Psoas muscle (tissue), 8 donors: ENCODE data around the gene SLC25A6. TPM values are rescaled to one million over a fixed set of nuclear protein-coding genes. Genes with fewer than 3 reads are reported as not detected.

ENCODE experiments used
- ATAC-seq, 4 donors: fragments of 200-7000 bp; cut with Tn5 transposase; one replicate each; pipeline ENCODE4 v1.9.1; 2020; ENCODE audit warnings: moderate library complexity in 3 of 4, mild to moderate bottlenecking in 2 of 4
- DNase-seq, 2 donors: peaks; one replicate each; pipeline ENCODE4 v3.0.0-alpha.2; 2020
- H3K27ac ChIP-seq: fragments of 200-600 bp; one replicate; pipeline ENCODE4 v1.8.0; 2022
- H3K27me3 ChIP-seq, 3 donors: fragments of 200-600 bp in 1 of 3; one replicate each; pipeline versions ENCODE4 v1.6.1 to v1.8.0; 2013 to 2022; ENCODE audit warnings: low read length in 2 of 3, mild to moderate bottlenecking in 2 of 3, moderate library complexity in 1 of 3; ENCODE audit not compliant: insufficient read depth in 3 of 3
- H3K36me3 ChIP-seq, 2 donors: fragments of 200-600 bp in 1 of 2; one replicate each; pipeline versions ENCODE4 v1.6.1 to v1.8.0; 2013 to 2022; ENCODE audit warnings: low read depth in 1 of 2, mild to moderate bottlenecking in 1 of 2, moderate library complexity in 1 of 2; ENCODE audit not compliant: insufficient read depth in 1 of 2
- H3K4me1 ChIP-seq: fragments of 200-600 bp; one replicate; pipeline ENCODE4 v1.8.0; 2022
- H3K4me3 ChIP-seq: fragments of 200-600 bp; one replicate; pipeline ENCODE4 v1.8.0; 2022; ENCODE audit warnings: mild to moderate bottlenecking
- H3K9me3 ChIP-seq: fragments of 200-600 bp; one replicate; pipeline ENCODE4 v1.8.0; 2022
- WGBS, 3 donors: extraction: QIAGEN DNeasy Blood & Tissue Kit; methylation state at CpG; one replicate each; pipeline versions ENCODE4 v1.1.6 to v1.1.7; 2013; 5-methylcytosine and 5-hydroxymethylcytosine counted together
- intact Hi-C, 2 donors: fragments of 100-400 bp; cut with DNase I; formaldehyde crosslinking; loops; one replicate each; pipeline versions ENCODE4 v1.11.0 to v1.14.2; 2022
- polyA plus RNA-seq, 3 donors: library from polyadenylated mRNA; stranded (reverse); fragments of 200-250 nt; gene quantifications; one replicate each; pipeline ENCODE4 v1.2.3, GENCODE V29; 2013
- total RNA-seq, 4 donors: library from RNA; stranded (reverse); fragmentation: NEBNext Ultra II Directional in 2 of 4; extraction: Animal tissue kit (Norgen Biotek cat#: 25700) in 2 of 4; gene quantifications; one replicate each; pipeline versions ENCODE4 v1.2.1 to v1.2.4, GENCODE V29; 2021 to 2023
- TF ChIP-seq, protein P1 (sequence below): fragments of 200-600 bp; IDR thresholded peaks from one replicate; pipeline ENCODE4 v1.8.0; 2022; ENCODE audit warnings: antibody characterized with exemption
- donor health status: healthy with polysubstance abuse.
- donor health status: DM: no; HTN: no; CAD: no; lungs with moderate emphysema.
- donor health status: Bipolar disorder and iron deficiency.
- donor health status: healthy.
- donor health status: DM: yes; HTN: yes; CAD: no.
- donor health status: DM: no; HTN: no; CAD: no.
- donor health status: DM: no; HTN: no; CAD: no.
- donor health status: DM: yes; HTN: yes; CAD: no.

Gene SLC25A6
- total and polyA plus RNA-seq, 7 donors: 48.4 to 189 (median 83.0) TPM

DNA sequence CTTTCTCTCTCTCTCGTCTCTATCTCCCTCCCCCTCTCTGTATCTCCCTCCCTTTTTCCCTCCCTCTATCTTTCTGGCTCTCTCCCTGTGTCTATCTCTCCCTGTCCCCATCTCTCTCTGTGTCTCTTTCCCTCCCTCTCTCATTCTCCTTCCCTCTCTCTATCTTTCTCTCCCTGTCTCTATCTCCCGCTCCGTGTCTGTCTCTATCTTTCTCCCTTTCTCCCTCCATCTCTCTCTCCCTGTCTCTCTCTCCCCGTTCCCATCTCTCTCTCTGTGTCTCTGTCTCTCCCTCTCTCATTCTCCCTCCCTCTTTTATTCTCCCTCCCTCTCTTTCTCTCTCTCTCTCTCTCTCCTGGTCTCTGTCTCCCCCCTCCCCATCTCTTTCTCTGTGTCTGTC is 32.4 kb downstream of the SLC25A6 start:
- H3K36me3 ChIP-seq: peaks cover 0 to 18% of the 10 kb centered on the region in 2 donors
- intact Hi-C loops: no loop called here
- H3K27ac ChIP-seq: no peak overlapping the region
- H3K9me3 ChIP-seq: no peaks in the 10 kb centered on the region
- no peaks in the 10 kb centered on the region for H3K4me1 ChIP-seq
- 69 to 80% (median 71%) methylated on average over 4 of the region's 4 CpGs for WGBS, 3 donors
- ATAC-seq: no peak
- TF ChIP-seq, protein P1, sequence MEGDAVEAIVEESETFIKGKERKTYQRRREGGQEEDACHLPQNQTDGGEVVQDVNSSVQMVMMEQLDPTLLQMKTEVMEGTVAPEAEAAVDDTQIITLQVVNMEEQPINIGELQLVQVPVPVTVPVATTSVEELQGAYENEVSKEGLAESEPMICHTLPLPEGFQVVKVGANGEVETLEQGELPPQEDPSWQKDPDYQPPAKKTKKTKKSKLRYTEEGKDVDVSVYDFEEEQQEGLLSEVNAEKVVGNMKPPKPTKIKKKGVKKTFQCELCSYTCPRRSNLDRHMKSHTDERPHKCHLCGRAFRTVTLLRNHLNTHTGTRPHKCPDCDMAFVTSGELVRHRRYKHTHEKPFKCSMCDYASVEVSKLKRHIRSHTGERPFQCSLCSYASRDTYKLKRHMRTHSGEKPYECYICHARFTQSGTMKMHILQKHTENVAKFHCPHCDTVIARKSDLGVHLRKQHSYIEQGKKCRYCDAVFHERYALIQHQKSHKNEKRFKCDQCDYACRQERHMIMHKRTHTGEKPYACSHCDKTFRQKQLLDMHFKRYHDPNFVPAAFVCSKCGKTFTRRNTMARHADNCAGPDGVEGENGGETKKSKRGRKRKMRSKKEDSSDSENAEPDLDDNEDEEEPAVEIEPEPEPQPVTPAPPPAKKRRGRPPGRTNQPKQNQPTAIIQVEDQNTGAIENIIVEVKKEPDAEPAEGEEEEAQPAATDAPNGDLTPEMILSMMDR: no peak
- no peak overlapping the region for H3K4me3 ChIP-seq
- H3K27me3 ChIP-seq: no peaks in the 10 kb centered on the region
- DNase-seq: no peak

DNA sequence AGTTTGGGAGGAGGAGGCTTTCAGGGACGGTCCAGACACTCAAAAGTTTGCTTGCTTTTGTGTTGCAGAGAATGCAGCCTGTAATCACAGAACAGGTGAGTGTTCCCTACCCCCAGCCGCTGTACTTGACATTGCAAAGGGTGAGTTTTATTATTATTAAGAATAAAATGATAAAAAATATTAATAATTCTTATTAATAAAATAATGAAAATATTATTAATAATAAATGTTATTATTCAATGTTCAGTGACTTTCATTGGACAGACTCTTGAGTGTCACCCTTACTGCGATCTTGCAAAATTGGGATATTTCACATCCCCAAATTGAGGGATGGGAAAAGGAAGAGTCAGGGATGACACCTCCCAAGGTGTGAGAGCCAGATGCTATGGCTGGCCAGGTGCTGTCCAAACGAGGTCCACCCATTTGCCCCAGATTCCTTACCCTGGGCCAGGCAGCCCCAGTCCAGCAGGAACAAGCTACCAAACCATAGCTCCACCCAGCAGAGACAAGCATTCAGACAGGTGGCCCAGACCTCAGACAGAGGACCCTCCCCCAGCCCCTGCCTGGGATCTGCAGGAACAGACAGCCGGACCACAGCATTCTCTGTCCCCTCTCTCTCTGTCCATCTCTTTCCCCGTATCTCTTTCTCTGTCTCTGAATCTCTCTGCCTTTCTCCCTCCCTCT is 33.0 kb downstream of the SLC25A6 start:
- TF ChIP-seq, protein P1: no peak
- ATAC-seq (no peak), DNase-seq (peak in 1 of 2 donors; percentile 28)
- intact Hi-C loops: no loop called here
- Histone ChIP-seq H3K27ac (no peak overlapping the region), H3K9me3 (no peaks in the 10 kb centered on the region), H3K36me3 (peaks cover 0 to 13% of the 10 kb centered on the region in 2 donors), H3K4me3 (no peak overlapping the region), H3K27me3 (no peaks in the 10 kb centered on the region), H3K4me1 (no peaks in the 10 kb centered on the region)
- 80 to 81% (median 80%) methylated on average over 6 of the region's 6 CpGs for WGBS, 3 donors

DNA sequence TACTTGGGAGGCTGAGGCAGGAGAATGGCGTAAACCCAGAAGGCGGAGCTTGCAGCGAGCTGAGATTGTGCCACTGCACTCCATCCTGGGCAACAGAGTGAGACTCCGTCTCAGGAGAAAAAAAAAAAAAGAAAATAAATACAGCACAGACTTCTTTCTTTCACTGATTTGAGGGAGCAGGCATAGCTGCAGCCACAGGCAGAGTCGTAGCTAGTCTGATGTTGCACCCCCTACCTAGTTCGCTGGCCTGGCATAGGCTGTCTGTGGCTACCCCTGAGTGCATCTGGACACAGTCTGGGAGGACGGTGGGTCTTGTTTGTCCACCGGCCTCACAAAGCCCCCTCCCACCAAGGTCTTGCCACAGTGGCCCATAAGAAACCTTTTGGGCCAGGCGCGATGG is 33.9 kb downstream of the SLC25A6 start:
- DNase-seq (peak in 1 of 2 donors; percentile 24), ATAC-seq (no peak)
- no peaks in the 10 kb centered on the region for H3K4me1 ChIP-seq
- no peaks in the 10 kb centered on the region for H3K27me3 ChIP-seq
- no peak overlapping the region for H3K4me3 ChIP-seq
- TF ChIP-seq, protein P1: no peak
- 93 to 98% (median 98%) methylated on average over 10 of the region's 10 CpGs for WGBS, 3 donors
- no peak overlapping the region for H3K27ac ChIP-seq
- H3K36me3 ChIP-seq: peaks cover 0 to 12% of the 10 kb centered on the region in 2 donors
- H3K9me3 ChIP-seq: no peaks in the 10 kb centered on the region
- intact Hi-C loops: no loop called here

DNA sequence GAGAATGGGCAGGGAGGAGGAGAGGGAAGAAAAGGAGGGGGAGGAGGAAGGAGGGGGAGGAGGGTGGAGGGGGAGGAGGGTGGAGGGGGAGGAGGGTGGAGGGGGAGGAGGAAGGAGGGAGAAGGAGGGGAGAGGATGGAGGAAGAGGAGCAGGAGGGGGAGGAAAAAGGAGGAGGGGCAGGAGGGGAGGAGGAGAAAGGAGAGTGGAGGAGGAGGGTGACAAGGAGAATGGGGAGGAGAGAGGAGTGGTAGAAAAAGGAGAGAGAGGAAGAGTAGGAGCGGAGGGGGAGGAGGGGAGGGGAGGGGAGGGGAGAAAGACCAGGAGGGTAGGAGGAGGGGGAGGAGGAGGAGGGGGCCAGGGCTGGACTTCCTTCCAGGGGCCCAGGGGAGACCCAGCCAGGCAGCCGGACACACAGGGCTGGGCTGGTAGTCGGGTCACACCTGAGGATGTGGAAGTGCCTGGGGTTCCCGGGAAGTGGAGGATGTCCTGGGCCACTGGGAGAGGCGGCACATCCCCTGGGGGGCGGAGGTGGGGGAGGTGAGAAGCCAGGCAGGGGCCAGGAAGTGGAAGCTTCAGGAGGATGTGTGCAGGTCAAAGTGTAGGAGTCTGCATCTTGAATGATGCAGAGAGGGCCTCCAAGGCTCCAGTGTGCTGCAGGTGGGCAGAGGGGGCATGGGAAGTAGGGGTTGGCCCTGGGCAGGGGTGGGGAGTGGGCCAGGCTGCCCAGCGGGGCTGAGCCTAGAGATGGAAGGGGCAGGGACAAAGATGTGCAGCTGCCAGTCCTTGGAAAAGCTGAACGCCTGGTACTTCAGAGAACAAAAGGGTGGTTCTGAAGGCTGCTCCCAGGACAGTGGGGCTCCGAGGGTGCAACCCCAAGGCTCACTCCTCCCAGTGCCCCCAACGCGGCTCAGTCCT is 36.5 kb downstream of the SLC25A6 start:
- TF ChIP-seq, protein P1: no peak
- H3K27me3 ChIP-seq: no peaks in the 10 kb centered on the region
- DNase-seq (peak in 1 of 2 donors; percentile 19), ATAC-seq (peak in 2 of 4 donors; percentile 19 to 29)
- no peaks in the 10 kb centered on the region for H3K4me1 ChIP-seq
- H3K36me3 ChIP-seq: peaks cover 0 to 7% of the 10 kb centered on the region in 2 donors
- 22 to 29% (median 28%) methylated on average over 9 to 11 of the region's 11 CpGs for WGBS, 3 donors
- H3K9me3 ChIP-seq: no peaks in the 10 kb centered on the region
- H3K4me3 ChIP-seq: no peak overlapping the region
- H3K27ac ChIP-seq: no peak overlapping the region
- intact Hi-C loops: no loop called here
